ENCODE measurements around the gene RPTOR.

DNA sequence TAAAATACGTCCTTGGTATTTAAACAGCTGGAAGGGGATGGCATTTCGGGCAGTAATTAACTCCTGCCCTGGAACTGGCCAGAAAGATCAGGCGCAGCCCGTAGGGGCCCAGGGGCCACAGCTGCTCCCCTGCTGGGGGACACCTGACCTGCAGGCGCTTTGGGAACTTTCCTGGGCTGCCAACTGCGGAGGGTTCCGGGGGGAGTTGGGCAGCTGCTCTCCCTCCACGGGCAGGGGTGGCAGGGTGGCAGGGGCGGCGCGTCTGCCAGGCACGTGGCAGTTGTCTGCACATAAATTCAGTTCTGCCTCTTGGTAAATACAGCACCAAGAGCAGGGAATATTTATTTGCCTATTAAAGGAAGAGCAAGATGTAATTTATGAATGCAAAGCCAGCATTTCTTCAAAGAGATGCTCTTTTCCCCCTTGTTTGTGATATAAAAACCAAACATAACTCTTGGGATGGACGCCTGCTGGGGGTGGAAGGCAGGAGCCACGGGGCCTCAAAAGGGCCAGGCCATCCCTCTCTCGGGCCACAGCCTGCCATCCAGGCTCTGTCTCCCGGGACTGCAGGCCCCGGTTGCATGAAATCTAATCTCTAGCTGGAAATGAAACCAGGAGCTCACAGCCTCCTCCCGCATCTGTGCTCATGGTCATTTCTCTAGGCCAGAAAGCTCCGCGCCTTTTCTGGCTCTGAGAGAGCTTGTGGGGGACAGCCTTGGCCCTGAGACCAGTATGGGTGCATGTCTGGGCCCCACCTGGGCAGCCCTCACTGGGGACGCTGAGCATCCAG is 417.1 kb downstream of the RPTOR start:
- TF ChIP-seq, protein P1, sequence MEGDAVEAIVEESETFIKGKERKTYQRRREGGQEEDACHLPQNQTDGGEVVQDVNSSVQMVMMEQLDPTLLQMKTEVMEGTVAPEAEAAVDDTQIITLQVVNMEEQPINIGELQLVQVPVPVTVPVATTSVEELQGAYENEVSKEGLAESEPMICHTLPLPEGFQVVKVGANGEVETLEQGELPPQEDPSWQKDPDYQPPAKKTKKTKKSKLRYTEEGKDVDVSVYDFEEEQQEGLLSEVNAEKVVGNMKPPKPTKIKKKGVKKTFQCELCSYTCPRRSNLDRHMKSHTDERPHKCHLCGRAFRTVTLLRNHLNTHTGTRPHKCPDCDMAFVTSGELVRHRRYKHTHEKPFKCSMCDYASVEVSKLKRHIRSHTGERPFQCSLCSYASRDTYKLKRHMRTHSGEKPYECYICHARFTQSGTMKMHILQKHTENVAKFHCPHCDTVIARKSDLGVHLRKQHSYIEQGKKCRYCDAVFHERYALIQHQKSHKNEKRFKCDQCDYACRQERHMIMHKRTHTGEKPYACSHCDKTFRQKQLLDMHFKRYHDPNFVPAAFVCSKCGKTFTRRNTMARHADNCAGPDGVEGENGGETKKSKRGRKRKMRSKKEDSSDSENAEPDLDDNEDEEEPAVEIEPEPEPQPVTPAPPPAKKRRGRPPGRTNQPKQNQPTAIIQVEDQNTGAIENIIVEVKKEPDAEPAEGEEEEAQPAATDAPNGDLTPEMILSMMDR (tag by site-specific recombination; IDR thresholded peaks at IDR 0.05): no peak
- no peak for TF ChIP-seq ZNF350 (tag by site-specific recombination; IDR thresholded peaks at IDR 0.05)
- TF ChIP-seq GLIS2 (tag by site-specific recombination; IDR thresholded peaks at IDR 0.05): no peak
- TF ChIP-seq, protein P2, sequence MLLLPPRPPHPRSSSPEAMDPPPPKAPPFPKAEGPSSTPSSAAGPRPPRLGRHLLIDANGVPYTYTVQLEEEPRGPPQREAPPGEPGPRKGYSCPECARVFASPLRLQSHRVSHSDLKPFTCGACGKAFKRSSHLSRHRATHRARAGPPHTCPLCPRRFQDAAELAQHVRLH (tag by site-specific recombination; IDR thresholded peaks at IDR 0.05): no peak
- TF ChIP-seq ZBTB7A (tag by site-specific recombination; IDR thresholded peaks at IDR 0.05; ENCODE audit: low read depth): no peak
- TF ChIP-seq ZNF626 (tag by site-specific recombination; IDR thresholded peaks at IDR 0.05): no peak
- TF ChIP-seq, protein P3, sequence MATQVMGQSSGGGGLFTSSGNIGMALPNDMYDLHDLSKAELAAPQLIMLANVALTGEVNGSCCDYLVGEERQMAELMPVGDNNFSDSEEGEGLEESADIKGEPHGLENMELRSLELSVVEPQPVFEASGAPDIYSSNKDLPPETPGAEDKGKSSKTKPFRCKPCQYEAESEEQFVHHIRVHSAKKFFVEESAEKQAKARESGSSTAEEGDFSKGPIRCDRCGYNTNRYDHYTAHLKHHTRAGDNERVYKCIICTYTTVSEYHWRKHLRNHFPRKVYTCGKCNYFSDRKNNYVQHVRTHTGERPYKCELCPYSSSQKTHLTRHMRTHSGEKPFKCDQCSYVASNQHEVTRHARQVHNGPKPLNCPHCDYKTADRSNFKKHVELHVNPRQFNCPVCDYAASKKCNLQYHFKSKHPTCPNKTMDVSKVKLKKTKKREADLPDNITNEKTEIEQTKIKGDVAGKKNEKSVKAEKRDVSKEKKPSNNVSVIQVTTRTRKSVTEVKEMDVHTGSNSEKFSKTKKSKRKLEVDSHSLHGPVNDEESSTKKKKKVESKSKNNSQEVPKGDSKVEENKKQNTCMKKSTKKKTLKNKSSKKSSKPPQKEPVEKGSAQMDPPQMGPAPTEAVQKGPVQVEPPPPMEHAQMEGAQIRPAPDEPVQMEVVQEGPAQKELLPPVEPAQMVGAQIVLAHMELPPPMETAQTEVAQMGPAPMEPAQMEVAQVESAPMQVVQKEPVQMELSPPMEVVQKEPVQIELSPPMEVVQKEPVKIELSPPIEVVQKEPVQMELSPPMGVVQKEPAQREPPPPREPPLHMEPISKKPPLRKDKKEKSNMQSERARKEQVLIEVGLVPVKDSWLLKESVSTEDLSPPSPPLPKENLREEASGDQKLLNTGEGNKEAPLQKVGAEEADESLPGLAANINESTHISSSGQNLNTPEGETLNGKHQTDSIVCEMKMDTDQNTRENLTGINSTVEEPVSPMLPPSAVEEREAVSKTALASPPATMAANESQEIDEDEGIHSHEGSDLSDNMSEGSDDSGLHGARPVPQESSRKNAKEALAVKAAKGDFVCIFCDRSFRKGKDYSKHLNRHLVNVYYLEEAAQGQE (tag by site-specific recombination; IDR thresholded peaks at IDR 0.05): no peak
- TF ChIP-seq ZNF274 (IDR thresholded peaks at IDR 0.05; ENCODE audit: low read length): no peak
- no peak for TF ChIP-seq ZNF274 (tag by site-specific recombination; IDR thresholded peaks at IDR 0.05; ENCODE audit: borderline replicate concordance)
- TF ChIP-seq ZNF10 (tag by site-specific recombination; IDR thresholded peaks at IDR 0.05): no peak
- TF ChIP-seq ZNF292 (tag by site-specific recombination; IDR thresholded peaks at IDR 0.05; ENCODE audit: borderline replicate concordance, low read depth): no peak
- TF ChIP-seq HOXD13 (CRISPR knock-in tag; IDR thresholded peaks at IDR 0.05; ENCODE audit: borderline replicate concordance): no peak
- TF ChIP-seq TCF7L2 (IDR thresholded peaks at IDR 0.05; ENCODE audit: borderline replicate concordance, low read depth, low read length): no peak
- TF ChIP-seq, protein P4, sequence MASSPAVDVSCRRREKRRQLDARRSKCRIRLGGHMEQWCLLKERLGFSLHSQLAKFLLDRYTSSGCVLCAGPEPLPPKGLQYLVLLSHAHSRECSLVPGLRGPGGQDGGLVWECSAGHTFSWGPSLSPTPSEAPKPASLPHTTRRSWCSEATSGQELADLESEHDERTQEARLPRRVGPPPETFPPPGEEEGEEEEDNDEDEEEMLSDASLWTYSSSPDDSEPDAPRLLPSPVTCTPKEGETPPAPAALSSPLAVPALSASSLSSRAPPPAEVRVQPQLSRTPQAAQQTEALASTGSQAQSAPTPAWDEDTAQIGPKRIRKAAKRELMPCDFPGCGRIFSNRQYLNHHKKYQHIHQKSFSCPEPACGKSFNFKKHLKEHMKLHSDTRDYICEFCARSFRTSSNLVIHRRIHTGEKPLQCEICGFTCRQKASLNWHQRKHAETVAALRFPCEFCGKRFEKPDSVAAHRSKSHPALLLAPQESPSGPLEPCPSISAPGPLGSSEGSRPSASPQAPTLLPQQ (tag by site-specific recombination; IDR thresholded peaks at IDR 0.05): no peak
